HL-60 (cell line): ENCODE data around the gene CDH23.

Source experiments
- DNase-seq, 2 experiments: peaks; one replicate each; pipeline ENCODE4 v3.0.0-alpha.2; 2010 to 2020; ENCODE audit warnings: low read depth in 1 of 2, low spot score in 1 of 2
- H3K27ac ChIP-seq: fragments of 250-450 bp; sonication (Bioruptor Pico); replicated peaks from 2 replicates; pipeline ENCODE4 v1.5.1; 2020; ENCODE audit warnings: mild to moderate bottlenecking, moderate library complexity
- H3K27me3 ChIP-seq: fragments of 250-450 bp; sonication (Bioruptor Pico); 2 replicates; pipeline ENCODE4 v1.5.1; 2021; ENCODE audit warnings: mild to moderate bottlenecking, moderate library complexity; ENCODE audit not compliant: insufficient read depth, poor library complexity, severe bottlenecking
- H3K4me3 ChIP-seq: replicated peaks from 2 replicates; pipeline ENCODE4 v1.5.1; 2011; ENCODE audit warnings: mild to moderate bottlenecking, control low read depth, low read length; ENCODE audit not compliant: insufficient read depth
- CTCF ChIP-seq: IDR thresholded peaks from one replicate; pipeline ENCODE4 v1.5.1; 2011; ENCODE audit warnings: low read length, control low read depth, inconsistent platforms; ENCODE audit not compliant: insufficient read depth
- GABPA ChIP-seq: IDR thresholded peaks from 2 replicates; pipeline ENCODE4 v1.6.1; 2012; ENCODE audit warnings: low read depth
- POLR2AphosphoS5 ChIP-seq: IDR thresholded peaks from 2 replicates; pipeline ENCODE4 v1.6.1; 2012; ENCODE audit warnings: low read depth
- REST ChIP-seq: IDR thresholded peaks from 2 replicates; pipeline ENCODE4 v1.6.1; 2012; ENCODE audit warnings: low read depth; ENCODE audit not compliant: insufficient replicate concordance
- SPI1 ChIP-seq: IDR thresholded peaks from 2 replicates; pipeline ENCODE4 v1.6.1; 2012; ENCODE audit warnings: low read depth, mild to moderate bottlenecking, borderline replicate concordance

The CDH23 gene

GRCh38 chr10:71547312-71547711, 150.6 kb downstream of the CDH23 start:
- no peak for DNase-seq
- H3K4me3 ChIP-seq = no peak overlapping the region
- H3K27me3 ChIP-seq = no peaks in the 10 kb centered on the region
- TF ChIP-seq CTCF (no peak), GABPA (no peak), POLR2AphosphoS5 (no peak), SPI1 (no peak), REST (no peak)
- no peak overlapping the region for H3K27ac ChIP-seq

GRCh38 chr10:71547876-71548846, 151.4 kb downstream of the CDH23 start:
- H3K27me3 ChIP-seq = no peaks in the 10 kb centered on the region
- DNase-seq = peak; percentile 48 to 84
- peak overlapping the region; percentile 22; the same call in 1 of the 2 replicates for H3K27ac ChIP-seq
- no peak overlapping the region for H3K4me3 ChIP-seq
- TF ChIP-seq POLR2AphosphoS5 = no peak
- TF ChIP-seq REST = no peak
- TF ChIP-seq CTCF = peak; percentile 86
- TF ChIP-seq SPI1 = 0 out of 2 replicates have a peak, but pooled peaks have one; percentile 17
- TF ChIP-seq GABPA = 0 out of 2 replicates have a peak, but pooled peaks have one; percentile 16

GRCh38 chr10:71549766-71550533, 153.2 kb downstream of the CDH23 start:
- no peaks in the 10 kb centered on the region for H3K27me3 ChIP-seq
- DNase-seq = no peak
- TF ChIP-seq REST (no peak), GABPA (no peak), CTCF (no peak), POLR2AphosphoS5 (no peak), SPI1 (no peak)
- H3K27ac ChIP-seq = no peak overlapping the region
- no peak overlapping the region for H3K4me3 ChIP-seq
